OCI-M2 (cell line): ENCODE measurements around the gene TAS2R39.

ENCODE experiments used
- DNase-seq: peaks from one replicate; lab custom pipeline; 2025; ENCODE audit not compliant: unreplicated experiment; lab: John Stamatoyannopoulos, UW

The TAS2R39 gene

DNA sequence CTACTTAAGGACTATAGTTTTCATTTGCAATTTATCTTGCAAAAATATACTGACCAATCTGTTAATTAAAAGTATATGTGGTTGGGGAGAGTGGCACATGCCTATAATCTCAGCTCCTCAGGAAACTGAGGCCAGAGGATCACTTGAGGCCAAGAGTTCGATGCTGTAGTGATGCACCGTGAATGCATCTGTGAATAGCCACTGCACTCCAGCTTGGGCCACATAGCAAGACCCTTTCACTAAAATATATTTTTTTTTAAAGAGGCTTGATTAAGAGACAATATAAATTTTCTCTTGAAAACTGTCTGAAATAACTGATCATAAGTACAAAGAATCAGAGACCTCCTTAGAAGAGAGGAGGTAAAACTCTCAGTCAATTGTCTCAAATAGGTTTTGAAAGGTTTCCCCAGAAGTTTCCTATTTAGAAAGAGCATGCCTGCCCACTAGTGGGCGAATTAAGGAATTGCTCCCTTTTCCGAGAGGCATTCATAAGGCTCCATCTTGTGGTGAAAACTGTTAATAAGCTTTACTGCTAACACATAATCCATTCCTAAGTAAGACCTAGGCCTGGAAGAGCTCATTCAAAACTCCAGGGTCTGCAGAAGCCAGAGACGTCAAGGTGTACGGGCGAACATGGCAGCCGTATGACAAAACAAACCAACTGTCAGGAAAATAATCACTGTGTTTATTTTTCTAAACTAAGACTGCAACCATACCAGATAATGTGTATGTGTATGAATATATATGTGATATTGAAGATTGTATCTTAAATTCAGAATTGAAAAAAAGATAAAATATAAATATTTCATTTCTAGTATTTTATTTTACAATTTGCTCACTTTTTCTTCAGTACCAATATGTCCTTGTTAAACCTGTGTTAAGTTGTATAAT is 31.8 kb downstream of the TAS2R39 start:
- DNase-seq, result peak; percentile 78

DNA sequence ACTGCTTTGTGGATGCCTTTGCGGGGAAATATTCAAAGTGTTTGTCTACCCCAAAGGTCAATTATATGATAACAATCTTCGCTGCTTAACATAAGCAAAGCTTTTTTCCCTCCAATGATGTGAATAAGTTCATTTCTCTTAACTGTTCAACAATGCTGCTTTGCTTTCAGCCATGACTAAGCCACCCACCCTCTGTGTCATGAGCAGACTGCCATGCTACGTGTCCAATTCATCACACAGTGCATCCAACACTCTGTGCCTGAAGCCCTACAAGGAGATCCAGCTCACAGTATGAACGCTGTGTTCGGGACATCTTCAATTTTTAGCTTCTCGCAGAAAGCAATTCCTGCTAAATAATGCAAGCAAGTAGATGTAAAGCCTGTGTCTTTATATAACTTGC is 32.9 kb downstream of the TAS2R39 start:
- DNase-seq, result no peak

DNA sequence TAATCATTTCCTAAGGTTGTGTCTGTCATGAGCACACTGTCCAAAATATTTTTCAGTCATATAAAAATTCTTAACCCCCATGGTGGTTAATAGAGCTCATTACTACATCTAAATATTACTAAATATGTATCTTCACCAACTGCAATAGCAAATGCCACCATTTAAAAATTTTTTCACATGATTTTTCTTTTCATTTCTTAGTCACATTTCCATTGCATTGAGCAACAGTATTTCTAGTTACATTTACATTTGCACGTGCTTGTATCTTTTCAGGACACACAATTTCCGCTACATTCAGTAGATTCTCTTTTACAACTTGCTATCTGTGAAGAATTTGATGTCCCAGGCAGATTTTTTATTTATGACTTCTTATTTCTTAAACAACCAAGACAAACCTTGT is 33.5 kb downstream of the TAS2R39 start:
- no peak for DNase-seq

DNA sequence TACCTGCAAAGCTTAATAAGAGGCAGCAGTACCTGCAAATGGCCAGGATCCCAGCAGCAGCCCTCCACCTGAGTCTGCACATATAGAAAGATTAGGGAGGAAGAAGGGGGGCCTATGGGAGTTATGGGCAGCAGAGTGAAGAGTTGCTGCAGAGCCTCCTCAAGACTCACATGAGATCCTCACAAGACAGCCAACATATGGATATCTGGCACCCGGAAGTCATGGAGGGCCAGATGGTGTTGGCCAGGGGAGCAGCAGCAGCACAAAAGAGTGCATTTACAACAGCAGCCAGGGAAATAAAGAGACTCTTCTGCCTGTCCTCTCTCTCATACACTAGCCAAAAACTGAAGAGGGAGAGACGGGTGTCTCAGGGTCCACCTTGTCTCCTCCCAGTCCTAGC is 34.6 kb downstream of the TAS2R39 start:
- no peak for DNase-seq

DNA sequence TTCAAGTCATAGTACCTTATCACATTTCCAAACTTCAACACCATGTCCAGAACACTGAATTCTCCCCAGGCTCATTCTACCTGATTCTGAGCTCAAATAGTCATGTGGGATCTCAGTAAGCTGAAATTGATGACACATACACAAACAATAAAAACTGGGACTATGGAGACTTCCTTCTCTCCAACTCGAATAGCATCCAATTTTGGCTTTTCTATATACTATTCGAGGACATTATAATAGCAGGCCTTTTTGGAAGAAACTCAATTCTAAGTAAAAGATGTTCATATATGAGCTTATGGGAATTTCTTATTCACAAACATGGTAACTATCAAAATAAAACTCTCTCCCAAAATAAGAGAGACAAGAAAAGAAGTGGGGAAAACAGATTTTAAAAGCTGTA is 38.1 kb downstream of the TAS2R39 start:
- no peak for DNase-seq

DNA sequence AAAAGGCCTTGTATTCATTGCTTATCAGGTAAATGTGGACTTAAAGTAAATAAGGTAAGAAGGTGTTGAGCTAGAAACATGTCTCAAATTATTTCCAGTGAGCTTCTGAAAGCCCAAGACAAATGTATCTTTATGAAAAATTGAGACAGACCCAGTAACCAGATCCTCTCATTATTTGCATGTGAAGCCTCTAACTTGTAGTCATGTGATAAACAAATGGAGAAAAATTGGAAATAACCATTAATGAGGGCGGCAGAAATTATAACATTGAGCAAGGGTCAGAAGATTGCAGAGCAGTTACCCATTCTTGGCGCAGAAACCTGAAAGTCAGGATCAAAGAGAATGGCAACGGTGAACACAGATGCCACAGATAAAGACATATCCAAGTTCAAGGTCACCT is 38.5 kb downstream of the TAS2R39 start, which contains the start of gene TAS2R40:
Gene TAS2R40 (plus strand): TSS at position 301 of the 400 bp plus-strand sequence. CDS start 42 bp downstream, at position 343.
- no peak for DNase-seq

DNA sequence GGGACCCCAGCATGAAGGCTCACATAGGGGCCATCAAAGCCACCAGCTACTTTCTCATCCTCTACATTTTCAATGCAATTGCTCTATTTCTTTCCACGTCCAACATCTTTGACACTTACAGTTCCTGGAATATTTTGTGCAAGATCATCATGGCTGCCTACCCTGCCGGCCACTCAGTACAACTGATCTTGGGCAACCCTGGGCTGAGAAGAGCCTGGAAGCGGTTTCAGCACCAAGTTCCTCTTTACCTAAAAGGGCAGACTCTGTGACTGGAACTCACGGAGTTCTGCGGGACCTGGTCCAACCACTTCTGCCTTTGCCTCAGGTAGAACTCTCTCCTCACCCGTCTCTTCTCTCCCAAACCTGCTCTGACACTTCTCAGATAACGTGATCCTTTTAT is 39.6 kb downstream of the TAS2R39 start:
- no peak for DNase-seq

DNA sequence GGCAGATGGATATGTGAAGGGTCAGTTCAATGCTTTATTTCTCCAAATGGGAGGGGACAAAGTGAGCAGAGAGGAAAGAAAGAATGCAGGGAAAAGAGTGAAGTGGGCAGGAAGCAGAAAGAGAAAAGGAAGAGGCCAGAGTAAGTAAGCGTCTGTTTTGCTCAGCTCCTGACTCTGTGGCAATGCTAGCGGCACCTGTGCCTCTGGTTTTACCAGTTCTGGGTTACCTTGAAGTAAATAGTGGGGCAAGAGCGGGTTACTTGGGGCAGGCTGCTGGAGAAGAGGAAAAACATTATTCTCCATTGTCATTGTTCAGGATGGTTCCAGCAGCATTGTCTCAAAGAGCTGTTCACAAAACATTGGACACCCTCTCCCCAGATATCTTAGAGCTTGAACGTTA is 40.6 kb downstream of the TAS2R39 start:
- no peak for DNase-seq

DNA sequence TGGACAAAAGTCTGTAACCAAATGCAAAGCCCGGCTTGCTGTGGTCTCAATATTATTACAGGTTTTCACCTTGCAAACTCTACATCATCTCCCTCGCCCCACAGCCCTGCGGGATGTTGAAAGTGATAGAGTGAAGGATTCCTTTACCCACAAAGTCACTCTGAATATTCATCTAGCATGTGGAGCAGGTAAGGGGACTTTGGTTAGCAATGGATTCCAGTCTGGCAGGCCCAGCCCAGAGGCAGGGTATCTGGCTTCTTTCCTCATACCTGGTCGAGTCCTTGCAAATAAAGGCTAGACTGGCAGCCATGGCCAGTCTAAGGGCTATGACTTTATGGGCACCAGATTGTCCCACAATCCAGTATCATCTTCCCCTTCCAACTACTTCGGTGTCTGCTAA is 41.8 kb downstream of the TAS2R39 start:
- no peak for DNase-seq

DNA sequence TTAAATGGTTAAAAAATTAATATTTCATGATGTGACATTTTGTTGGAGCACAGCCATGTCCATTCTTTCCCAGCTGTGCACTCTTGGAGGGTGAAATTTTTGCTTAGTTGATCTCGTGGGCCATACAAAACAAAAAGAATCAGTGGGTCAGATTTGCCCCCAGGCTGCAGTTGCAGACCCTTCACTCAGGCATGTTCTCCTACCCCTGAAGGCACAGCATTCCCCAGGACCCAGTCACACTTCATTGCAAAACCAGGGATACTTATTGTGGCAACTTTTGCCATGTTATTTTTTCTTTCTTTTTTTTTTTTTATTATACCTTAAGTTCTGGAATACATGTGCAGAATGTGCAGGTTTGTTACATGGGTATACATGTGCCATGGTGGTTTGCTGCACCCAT is 44.6 kb downstream of the TAS2R39 start:
- DNase-seq, result no peak

DNA sequence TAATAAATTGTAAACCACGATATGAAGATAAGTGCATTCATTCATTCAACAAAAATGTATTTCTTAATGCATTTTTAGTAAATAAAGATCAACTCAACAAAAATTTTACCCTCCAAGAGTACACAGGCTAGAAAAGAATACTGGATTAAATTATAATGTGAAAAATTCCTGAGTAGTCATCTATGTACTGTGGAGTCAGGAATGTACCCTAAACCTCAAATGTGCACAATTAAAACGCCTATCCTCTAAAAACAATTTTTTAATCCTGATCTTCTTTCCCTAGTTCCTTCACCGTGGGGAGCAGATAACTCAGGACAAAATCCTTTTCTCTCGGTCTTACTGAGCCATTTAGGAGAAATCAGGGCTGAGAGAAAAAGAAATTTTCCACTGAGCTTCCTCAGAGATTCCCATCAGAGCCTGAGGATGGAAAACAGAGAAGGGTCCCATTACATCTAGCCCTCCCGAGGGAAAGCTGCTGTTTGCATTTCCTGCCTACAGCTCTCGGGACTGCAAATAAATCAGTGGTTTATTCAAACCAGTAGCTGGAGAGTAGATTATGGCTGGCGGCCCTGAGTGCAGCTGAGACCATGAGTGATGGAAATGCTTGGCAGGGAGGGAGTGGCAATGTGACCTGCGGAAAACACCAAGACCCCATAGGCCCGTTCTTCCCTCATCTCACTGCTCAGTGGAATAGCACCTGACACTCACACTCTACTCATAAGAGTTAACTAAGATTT is 46.0 kb downstream of the TAS2R39 start:
- DNase-seq, result no peak

DNA sequence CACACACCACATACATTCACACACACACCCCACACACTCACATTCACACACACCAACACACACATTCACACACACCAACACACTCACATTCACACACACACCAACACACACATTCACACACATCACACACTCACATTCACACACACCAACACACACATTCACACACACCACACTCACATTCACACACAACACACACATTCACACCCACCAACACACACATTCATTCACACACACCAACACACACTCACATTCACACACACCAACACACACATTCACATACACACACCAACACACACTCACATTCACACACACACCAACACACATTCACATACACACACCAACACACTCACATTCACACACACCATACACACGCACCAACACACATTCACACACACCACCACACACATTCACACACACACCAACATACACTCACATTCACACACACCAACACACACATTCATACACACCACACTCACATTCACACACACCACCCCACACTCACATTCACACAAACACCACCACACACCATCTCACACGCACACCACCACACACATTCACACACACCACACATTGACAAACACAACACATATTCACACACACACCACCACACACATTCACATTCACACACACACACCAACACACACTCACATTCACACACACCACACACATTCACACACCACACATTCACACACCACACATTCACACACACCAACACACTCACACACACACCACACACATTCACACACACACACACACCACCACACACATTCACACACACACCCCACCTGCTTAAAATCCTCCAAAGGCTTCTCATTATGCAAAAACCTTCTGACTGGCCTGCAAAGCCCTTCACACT is 47.6 kb downstream of the TAS2R39 start:
- DNase-seq, result no peak
